H9 (cell line): ENCODE results near the gene SMIM20. TPM values are rescaled to one million over a fixed set of nuclear protein-coding genes. Genes with fewer than 3 reads are reported as not detected.

Experiments used
- DNase-seq: peaks from one replicate; pipeline ENCODE4 v3.0.0-alpha.2; 2017
- H2AFZ ChIP-seq: one replicate; pipeline ENCODE4 v1.6.1; 2013; ENCODE audit warnings: mild to moderate bottlenecking, low read length, control low read depth, moderate library complexity
- H2AK5ac ChIP-seq: 2 replicates; pipeline ENCODE4 v1.6.1; 2013; ENCODE audit warnings: low read length, control low read depth, mixed read lengths; ENCODE audit not compliant: insufficient read length
- H2BK120ac ChIP-seq: one replicate; pipeline ENCODE4 v1.6.1; 2013; ENCODE audit warnings: low read depth, mild to moderate bottlenecking, low read length, control low read depth, inconsistent platforms; ENCODE audit not compliant: poor library complexity, severe bottlenecking
- H2BK12ac ChIP-seq: 2 replicates; pipeline ENCODE4 v1.6.1; 2013; ENCODE audit warnings: low read length, control low read depth, mixed read lengths, low read depth; ENCODE audit not compliant: insufficient read length
- H2BK15ac ChIP-seq: 2 replicates; pipeline ENCODE4 v1.6.1; 2013; ENCODE audit warnings: low read depth, low read length, control low read depth
- H2BK20ac ChIP-seq: one replicate; pipeline ENCODE4 v1.6.1; 2013; ENCODE audit warnings: low read depth, mild to moderate bottlenecking, low read length, control low read depth, inconsistent platforms; ENCODE audit not compliant: poor library complexity, severe bottlenecking
- H2BK5ac ChIP-seq: 2 replicates; pipeline ENCODE4 v1.6.1; 2013; ENCODE audit warnings: low read length, control low read depth, mixed read lengths; ENCODE audit not compliant: insufficient read length
- H3K14ac ChIP-seq: 2 replicates; pipeline ENCODE4 v1.6.1; 2013; ENCODE audit warnings: low read length, control low read depth; ENCODE audit not compliant: insufficient read depth
- H3K18ac ChIP-seq: 2 replicates; pipeline ENCODE4 v1.6.1; 2013; ENCODE audit warnings: low read depth, mild to moderate bottlenecking, mixed read lengths, low read length, control low read depth; ENCODE audit not compliant: insufficient read length
- H3K23ac ChIP-seq: 2 replicates; pipeline ENCODE4 v1.6.1; 2013; ENCODE audit warnings: low read length, control low read depth, mixed read lengths, low read depth; ENCODE audit not compliant: insufficient read length
- H3K23me2 ChIP-seq: 2 replicates; pipeline ENCODE4 v1.6.1; 2013; ENCODE audit warnings: low read depth, mild to moderate bottlenecking, mixed read lengths, low read length, control low read depth; ENCODE audit not compliant: insufficient read length, poor library complexity, severe bottlenecking
- H3K27ac ChIP-seq: 2 replicates; pipeline ENCODE4 v1.5.1; 2013; ENCODE audit warnings: low read length, control low read depth, mixed read lengths, low read depth; ENCODE audit not compliant: insufficient read length
- H3K27me3 ChIP-seq: 2 replicates; pipeline ENCODE4 v1.6.1; 2013; ENCODE audit warnings: low read length, control low read depth, inconsistent platforms; ENCODE audit not compliant: insufficient read depth
- H3K4ac ChIP-seq: 2 replicates; pipeline ENCODE4 v1.6.1; 2013; ENCODE audit warnings: low read depth, mild to moderate bottlenecking, control low read depth, inconsistent platforms, low read length, moderate library complexity
- H3K4me1 ChIP-seq: 2 replicates; pipeline ENCODE4 v1.6.1; 2013; ENCODE audit warnings: low read length, control low read depth, inconsistent platforms; ENCODE audit not compliant: insufficient read depth
- H3K4me2 ChIP-seq: 2 replicates; pipeline ENCODE4 v1.6.1; 2013; ENCODE audit warnings: low read length, control low read depth, mixed read lengths; ENCODE audit not compliant: insufficient read length, insufficient read depth
- H3K56ac ChIP-seq: 2 replicates; pipeline ENCODE4 v1.6.1; 2013; ENCODE audit warnings: low read depth, mild to moderate bottlenecking, mixed read lengths, low read length, control low read depth; ENCODE audit not compliant: insufficient read length
- H3K79me1 ChIP-seq: 2 replicates; pipeline ENCODE4 v1.6.1; 2013; ENCODE audit warnings: low read depth, mild to moderate bottlenecking, moderate library complexity, low read length, control low read depth, inconsistent platforms; ENCODE audit not compliant: insufficient read depth, poor library complexity, severe bottlenecking
- H3K79me2 ChIP-seq: 2 replicates; pipeline ENCODE4 v1.6.1; 2013; ENCODE audit warnings: low read length, control low read depth, inconsistent platforms; ENCODE audit not compliant: insufficient read depth
- H3K9ac ChIP-seq: 2 replicates; pipeline ENCODE4 v1.6.1; 2013; ENCODE audit warnings: low read length, control low read depth, mixed read lengths; ENCODE audit not compliant: insufficient read length; ENCODE audit errors: extremely low read depth
- H3K9me3 ChIP-seq: one replicate; pipeline ENCODE4 v1.6.1; 2013; ENCODE audit warnings: low read depth, low read length, inconsistent platforms; ENCODE audit not compliant: control insufficient read depth
- H3T11ph ChIP-seq: one replicate; pipeline ENCODE4 v1.6.1; 2013; ENCODE audit warnings: mild to moderate bottlenecking, low read length, control low read depth, inconsistent platforms
- H4K20me1 ChIP-seq: one replicate; pipeline ENCODE4 v1.6.1; 2013; ENCODE audit not compliant: control insufficient read depth, insufficient read length, insufficient read depth
- H4K5ac ChIP-seq: 2 replicates; pipeline ENCODE4 v1.6.1; 2013; ENCODE audit warnings: low read depth, mild to moderate bottlenecking, mixed read lengths, low read length, control low read depth; ENCODE audit not compliant: insufficient read length
- H4K8ac ChIP-seq: replicated peaks from 2 replicates; pipeline ENCODE4 v1.6.1; 2013; ENCODE audit warnings: low read length, control low read depth, mixed read lengths, low read depth; ENCODE audit not compliant: insufficient read length
- H4K91ac ChIP-seq: 2 replicates; pipeline ENCODE4 v1.6.1; 2013; ENCODE audit warnings: low read depth, mild to moderate bottlenecking, moderate library complexity, mixed read lengths, low read length, control low read depth; ENCODE audit not compliant: insufficient read length
- H3K27ac Mint-ChIP-seq, 3 experiments: 2 replicates in 2 of 3; 3 replicates in 1 of 3; pipeline ENCODE4 v1.8.0; 2020 to 2021; ENCODE audit warnings: mixed read lengths in 3 of 3, mild to moderate bottlenecking in 1 of 3, moderate library complexity in 1 of 3
- H3K27me3 Mint-ChIP-seq: 2 replicates; pipeline ENCODE4 v1.8.0; 2021; ENCODE audit warnings: low read depth, mild to moderate bottlenecking, moderate library complexity, mixed read lengths
- H3K36me3 Mint-ChIP-seq, 3 experiments: 2 replicates in 2 of 3; 3 replicates in 1 of 3; pipeline ENCODE4 v1.8.0; 2020 to 2021; ENCODE audit warnings: low read depth in 3 of 3, mixed read lengths in 3 of 3; ENCODE audit not compliant: insufficient read depth in 1 of 3
- H3K4me1 Mint-ChIP-seq, 2 experiments: 2 replicates each; pipeline ENCODE4 v1.8.0; 2020; ENCODE audit warnings: mixed read lengths in 2 of 2
- H3K4me3 Mint-ChIP-seq, 2 experiments: 2 replicates in 1 of 2; 3 replicates in 1 of 2; pipeline ENCODE4 v1.8.0; 2020 to 2021; ENCODE audit warnings: mild to moderate bottlenecking in 2 of 2, mixed read lengths in 2 of 2, moderate library complexity in 1 of 2
- H3K9me3 Mint-ChIP-seq, 2 experiments: 2 replicates in 1 of 2; 3 replicates in 1 of 2; pipeline ENCODE4 v1.8.0; 2020; ENCODE audit warnings: mild to moderate bottlenecking in 2 of 2, mixed read lengths in 2 of 2, moderate library complexity in 1 of 2
- WGBS: extraction: QIAGEN DNeasy Blood & Tissue Kit; methylation state at CpG from one replicate; pipeline ENCODE4 v1.1.7; 2013; ENCODE audit warnings: missing lambda C conversion rate, low lambda C conversion rate, mixed read lengths; ENCODE audit not compliant: insufficient read length; ENCODE audit errors: extremely low coverage; 5-methylcytosine and 5-hydroxymethylcytosine counted together
- total RNA-seq: library from RNA; stranded (reverse); gene quantifications from 2 replicates; pipeline ENCODE4 v1.2.1, GENCODE V29; 2021
- TF ChIP-seq, protein P1 (sequence below): fragments of 200-600 bp; sonication (generic); conservative IDR thresholded peaks from 3 replicates; pipeline ENCODE4 v1.8.0; 2021; ENCODE audit warnings: antibody characterized with exemption, mild to moderate bottlenecking

SMIM20 gene
- total RNA-seq, 1 experiment from 2014 or later: 40.2 TPM

- Mint-ChIP-seq H3K27me3 (peaks cover 15% of the 10 kb centered on the region), H3K9me3 (no peaks in the 10 kb centered on the region; a peak in 1 of 5 replicates), H3K4me3 (no peak overlapping the region; a peak in 1 of 5 replicates), H3K4me1 (peaks cover 8 to 15% of the 10 kb centered on the region in 2 experiments), H3K27ac (no peak overlapping the region), H3K36me3 (no peaks in the 10 kb centered on the region)
- H3K9ac ChIP-seq: no peak overlapping the region
- H3K4me2 ChIP-seq: no peak overlapping the region
- H3K79me2 ChIP-seq: no peaks in the 10 kb centered on the region
- H3K18ac ChIP-seq: no peak overlapping the region
- H2BK12ac ChIP-seq: no peak overlapping the region
- no peak overlapping the region for H4K8ac ChIP-seq
- H3K14ac ChIP-seq: no peak overlapping the region
- no peaks in the 10 kb centered on the region for H3K27me3 ChIP-seq
- DNase-seq: no peak
- H3K79me1 ChIP-seq: no peaks in the 10 kb centered on the region
- no peak overlapping the region for H3K27ac ChIP-seq
- H3K9me3 ChIP-seq: no peaks in the 10 kb centered on the region
- TF ChIP-seq, protein P1, sequence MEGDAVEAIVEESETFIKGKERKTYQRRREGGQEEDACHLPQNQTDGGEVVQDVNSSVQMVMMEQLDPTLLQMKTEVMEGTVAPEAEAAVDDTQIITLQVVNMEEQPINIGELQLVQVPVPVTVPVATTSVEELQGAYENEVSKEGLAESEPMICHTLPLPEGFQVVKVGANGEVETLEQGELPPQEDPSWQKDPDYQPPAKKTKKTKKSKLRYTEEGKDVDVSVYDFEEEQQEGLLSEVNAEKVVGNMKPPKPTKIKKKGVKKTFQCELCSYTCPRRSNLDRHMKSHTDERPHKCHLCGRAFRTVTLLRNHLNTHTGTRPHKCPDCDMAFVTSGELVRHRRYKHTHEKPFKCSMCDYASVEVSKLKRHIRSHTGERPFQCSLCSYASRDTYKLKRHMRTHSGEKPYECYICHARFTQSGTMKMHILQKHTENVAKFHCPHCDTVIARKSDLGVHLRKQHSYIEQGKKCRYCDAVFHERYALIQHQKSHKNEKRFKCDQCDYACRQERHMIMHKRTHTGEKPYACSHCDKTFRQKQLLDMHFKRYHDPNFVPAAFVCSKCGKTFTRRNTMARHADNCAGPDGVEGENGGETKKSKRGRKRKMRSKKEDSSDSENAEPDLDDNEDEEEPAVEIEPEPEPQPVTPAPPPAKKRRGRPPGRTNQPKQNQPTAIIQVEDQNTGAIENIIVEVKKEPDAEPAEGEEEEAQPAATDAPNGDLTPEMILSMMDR: no peak
- no peak overlapping the region for H4K5ac ChIP-seq
- no peaks in the 10 kb centered on the region for H4K20me1 ChIP-seq
- no peak overlapping the region for H3K4ac ChIP-seq
- no peak overlapping the region for H2AFZ ChIP-seq
- no peak overlapping the region for H2BK15ac ChIP-seq
- no peak overlapping the region for H3K56ac ChIP-seq
- no peak overlapping the region for H2BK120ac ChIP-seq
- H2BK20ac ChIP-seq: no peak overlapping the region
- H2BK5ac ChIP-seq: no peak overlapping the region
- no peak overlapping the region for H3K23ac ChIP-seq
- H4K91ac ChIP-seq: no peak overlapping the region
- no peak overlapping the region for H3T11ph ChIP-seq
- peaks cover 3% of the 10 kb centered on the region; the same call in 1 of the 2 replicates for H3K4me1 ChIP-seq
- no peak overlapping the region for H2AK5ac ChIP-seq
- WGBS: no CpG with 5 or more reads among the region's 6 CpGs
- peaks cover 4% of the 10 kb centered on the region for H3K23me2 ChIP-seq
Observed at GRCh38 chr4:25867781-25868294, 46.2 kb upstream of the SMIM20 start.
